Measurements from ENCODE around the gene VWDE.

DNA sequence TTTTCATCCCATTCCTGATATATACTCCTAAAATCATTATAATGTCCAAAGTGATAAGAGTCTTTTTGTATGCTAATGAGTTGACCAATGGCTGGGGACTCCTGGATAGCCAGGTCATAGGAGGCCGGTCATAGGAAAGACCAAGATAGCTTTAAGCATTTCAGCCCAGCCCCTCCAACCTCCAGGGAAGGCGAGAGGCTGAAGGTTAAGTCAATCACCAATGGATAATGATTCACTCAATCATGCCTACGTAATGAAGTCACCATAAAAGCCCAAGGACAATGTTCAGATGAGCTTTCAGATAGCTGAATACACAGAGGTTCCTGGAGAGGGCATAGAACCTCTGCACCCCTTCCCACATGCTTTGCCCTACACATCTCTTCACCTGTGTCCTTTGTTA, 75.7 kb downstream of the VWDE start:
- TF ChIP-seq, protein P1, sequence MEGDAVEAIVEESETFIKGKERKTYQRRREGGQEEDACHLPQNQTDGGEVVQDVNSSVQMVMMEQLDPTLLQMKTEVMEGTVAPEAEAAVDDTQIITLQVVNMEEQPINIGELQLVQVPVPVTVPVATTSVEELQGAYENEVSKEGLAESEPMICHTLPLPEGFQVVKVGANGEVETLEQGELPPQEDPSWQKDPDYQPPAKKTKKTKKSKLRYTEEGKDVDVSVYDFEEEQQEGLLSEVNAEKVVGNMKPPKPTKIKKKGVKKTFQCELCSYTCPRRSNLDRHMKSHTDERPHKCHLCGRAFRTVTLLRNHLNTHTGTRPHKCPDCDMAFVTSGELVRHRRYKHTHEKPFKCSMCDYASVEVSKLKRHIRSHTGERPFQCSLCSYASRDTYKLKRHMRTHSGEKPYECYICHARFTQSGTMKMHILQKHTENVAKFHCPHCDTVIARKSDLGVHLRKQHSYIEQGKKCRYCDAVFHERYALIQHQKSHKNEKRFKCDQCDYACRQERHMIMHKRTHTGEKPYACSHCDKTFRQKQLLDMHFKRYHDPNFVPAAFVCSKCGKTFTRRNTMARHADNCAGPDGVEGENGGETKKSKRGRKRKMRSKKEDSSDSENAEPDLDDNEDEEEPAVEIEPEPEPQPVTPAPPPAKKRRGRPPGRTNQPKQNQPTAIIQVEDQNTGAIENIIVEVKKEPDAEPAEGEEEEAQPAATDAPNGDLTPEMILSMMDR (IDR thresholded peaks at IDR 0.05): no peak
- TF ChIP-seq POLR2A (IDR thresholded peaks at IDR 0.05): no peak

All from upper lobe of left lung (tissue), 4 donors.